BLaER1 treated with 17β-estradiol and CSF1 and Interleukin-3, amounts not matched to agents 10 nM and 100 nM (cell line): ENCODE data around the gene HS6ST2.
"Not testable (repeated sequence)": the region's sequence is repeated elsewhere in the genome, so short reads cannot be mapped to it uniquely, and the experiment has no call there.

ENCODE experiments used
- H3K27ac ChIP-seq, 11 experiments: shearing (Covaris generic); formaldehyde crosslinking; 2 replicates each; pipeline ENCODE4 v1.8.1; 2022
- H3K27me3 ChIP-seq, 11 experiments: shearing (Covaris generic); formaldehyde crosslinking; 2 replicates each; pipeline ENCODE4 v1.8.1; 2022
- H3K36me3 ChIP-seq, 11 experiments: shearing (Covaris generic); formaldehyde crosslinking; 2 replicates each; pipeline ENCODE4 v1.8.1; 2022
- H3K4me1 ChIP-seq, 10 experiments: shearing (Covaris generic); formaldehyde crosslinking; 2 replicates each; pipeline ENCODE4 v1.8.1; 2022
- H3K4me2 ChIP-seq, 11 experiments: shearing (Covaris generic); formaldehyde crosslinking; 2 replicates each; pipeline ENCODE4 v1.8.1; 2022
- H3K4me3 ChIP-seq, 10 experiments: shearing (Covaris generic); formaldehyde crosslinking; 2 replicates each; pipeline ENCODE4 v1.8.1; 2022
- H3K9ac ChIP-seq, 11 experiments: shearing (Covaris generic); formaldehyde crosslinking; 2 replicates each; pipeline ENCODE4 v1.8.1; 2022
- H3K9me3 ChIP-seq, 11 experiments: shearing (Covaris generic); formaldehyde crosslinking; replicated peaks in 1 of 11; 2 replicates each; pipeline ENCODE4 v1.8.1; 2022
- H4K20me1 ChIP-seq, 11 experiments: shearing (Covaris generic); formaldehyde crosslinking; 2 replicates each; pipeline ENCODE4 v1.8.1; 2022
- Cebpa-rat ChIP-seq, 11 experiments: shearing (Covaris generic); IDR thresholded peaks; 2 replicates each; pipeline ENCODE4 v1.8.1; 2022

Gene HS6ST2

DNA sequence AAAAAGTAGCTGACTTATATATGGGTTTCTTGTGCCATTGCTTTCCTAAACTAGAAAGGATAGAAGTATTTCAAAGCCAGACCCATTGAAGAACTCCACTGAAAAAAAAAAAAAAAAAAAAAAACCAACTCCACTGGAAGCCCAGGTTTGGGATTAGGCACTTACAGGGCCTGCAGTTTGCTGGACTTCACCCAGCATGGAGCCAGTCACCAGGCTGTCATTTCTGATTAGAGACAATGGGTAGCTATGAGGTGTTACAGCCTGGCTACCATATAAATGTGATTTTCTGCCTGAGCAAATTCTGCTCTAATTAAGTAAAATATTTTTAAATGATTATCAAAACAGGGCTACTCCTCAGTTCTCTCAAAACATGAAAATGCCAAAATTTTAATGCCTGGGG is 49.5 kb downstream of the HS6ST2 start:
- Histone ChIP-seq H3K4me2 (peak overlapping the region in 4 of 11 experiments; percentile 5 to 41 (median 12); a peak in 1 of 22 replicates), H3K27me3 (peaks cover 69 to 98% (median 94%) of the 10 kb centered on the region in 11 experiments), H3K36me3 (peaks cover 0 to 10% (median 6%) of the 10 kb centered on the region in 11 experiments; a peak in 8 of 22 replicates), H3K4me3 (no peak overlapping the region), H3K9me3 (peaks cover 23 to 46% (median 34%) of the 10 kb centered on the region in 11 experiments), H3K27ac (peak overlapping the region in 8 of 11 experiments; percentile 19 to 78 (median 51); a peak in 13 of 22 replicates), H3K9ac (peak overlapping the region in 3 of 11 experiments; percentile 19 to 45 (median 39); a peak in 2 of 22 replicates), H3K4me1 (peaks cover 0 to 9% (median 5%) of the 10 kb centered on the region in 10 experiments; a peak in 3 of 20 replicates), H4K20me1 (no peaks in the 10 kb centered on the region)
- TF ChIP-seq Cebpa-rat (IDR thresholded peaks at IDR 0.05) = no peak

- no peak overlapping the region for H3K27ac ChIP-seq
- H3K36me3 ChIP-seq = no peaks in the 10 kb centered on the region
- no peak for TF ChIP-seq Cebpa-rat (IDR thresholded peaks at IDR 0.05)
- no peak overlapping the region for H3K9ac ChIP-seq
- peaks cover 0 to 11% (median 4%) of the 10 kb centered on the region in 11 experiments; a peak in 4 of 22 replicates for H3K9me3 ChIP-seq
- H3K4me1 ChIP-seq = no peaks in the 10 kb centered on the region
- peaks cover 75 to 99% (median 89%) of the 10 kb centered on the region in 11 experiments for H3K27me3 ChIP-seq
- no peak overlapping the region for H3K4me2 ChIP-seq
- H3K4me3 ChIP-seq = no peak overlapping the region
- H4K20me1 ChIP-seq = no peaks in the 10 kb centered on the region
Observed at GRCh38 chrX:132900633-132901293, 57.7 kb downstream of the HS6ST2 start.

DNA sequence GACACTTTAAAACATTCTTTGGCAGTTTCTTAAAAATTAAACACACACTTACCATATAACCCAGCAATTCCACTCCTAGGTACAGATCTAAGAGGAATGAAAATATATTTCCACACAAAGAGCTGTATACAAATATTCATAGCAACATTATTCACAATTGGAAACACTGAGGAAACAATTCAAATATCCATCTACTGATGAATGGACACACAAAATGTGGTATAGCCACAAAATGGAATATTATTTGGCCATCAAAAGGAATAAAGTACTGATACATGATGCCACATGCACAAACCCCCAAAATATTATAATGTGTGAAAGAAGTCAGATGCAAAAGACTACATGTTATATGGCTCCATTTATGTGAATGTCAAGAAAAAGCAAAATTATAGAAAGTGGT is 70.9 kb downstream of the HS6ST2 start:
- H3K4me2 ChIP-seq = no peak overlapping the region
- peaks cover 21 to 73% (median 61%) of the 10 kb centered on the region in 11 experiments; a peak in 21 of 22 replicates for H3K27me3 ChIP-seq
- no peak overlapping the region for H3K27ac ChIP-seq
- no peaks in the 10 kb centered on the region for H3K36me3 ChIP-seq
- no peaks in the 10 kb centered on the region for H4K20me1 ChIP-seq
- no peak for TF ChIP-seq Cebpa-rat (IDR thresholded peaks at IDR 0.05)
- H3K9me3 ChIP-seq = peaks cover 10 to 74% (median 25%) of the 10 kb centered on the region in 11 experiments; a peak in 18 of 22 replicates
- no peak overlapping the region for H3K4me3 ChIP-seq
- H3K4me1 ChIP-seq = no peaks in the 10 kb centered on the region
- no peak overlapping the region for H3K9ac ChIP-seq

- Histone ChIP-seq H3K36me3 (no peaks in the 10 kb centered on the region), H3K4me1 (0 out of 20 replicates have a peak, but pooled peaks cover 0 to 2% (median 0%) of the 10 kb centered on the region in 10 experiments), H3K27ac (no peak overlapping the region), H3K27me3 (peaks cover 30 to 66% (median 57%) of the 10 kb centered on the region in 11 experiments), H3K9me3 (peaks cover 7 to 40% (median 17%) of the 10 kb centered on the region in 11 experiments; a peak in 18 of 22 replicates), H3K9ac (no peak overlapping the region), H3K4me2 (no peak overlapping the region), H3K4me3 (no peak overlapping the region), H4K20me1 (no peaks in the 10 kb centered on the region)
- TF ChIP-seq Cebpa-rat (IDR thresholded peaks at IDR 0.05) = no peak
Observed at GRCh38 chrX:132883358-132883915, 75.0 kb downstream of the HS6ST2 start.

DNA sequence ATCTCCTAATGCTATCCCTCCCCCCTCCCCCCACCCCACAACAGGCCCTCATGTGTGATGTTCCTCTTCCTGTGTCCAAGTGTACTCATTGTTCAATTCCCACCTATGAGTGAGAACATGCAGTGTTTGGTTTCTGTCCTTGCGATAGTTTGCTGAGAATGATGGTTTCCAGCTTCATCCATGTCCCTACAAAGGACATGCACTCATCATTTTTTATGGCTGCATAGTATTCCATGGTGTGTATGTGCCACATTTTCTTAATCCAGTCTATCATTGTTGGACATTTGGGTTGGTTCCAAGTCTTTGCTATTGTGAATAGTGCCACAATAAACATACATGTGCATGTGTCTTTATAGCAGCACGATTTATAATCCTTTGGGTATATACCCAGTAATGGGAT is 77.7 kb downstream of the HS6ST2 start:
- not testable (repeated sequence) for H3K27ac ChIP-seq, H4K20me1 ChIP-seq, H3K36me3 ChIP-seq, H3K4me2 ChIP-seq, H3K9ac ChIP-seq, H3K4me3 ChIP-seq, H3K4me1 ChIP-seq
- H3K27me3 ChIP-seq = peaks cover 44 to 68% (median 67%) of the 10 kb centered on the region in 11 experiments
- peaks cover 0 to 16% (median 4%) of the 10 kb centered on the region in 11 experiments; a peak in 4 of 22 replicates for H3K9me3 ChIP-seq

DNA sequence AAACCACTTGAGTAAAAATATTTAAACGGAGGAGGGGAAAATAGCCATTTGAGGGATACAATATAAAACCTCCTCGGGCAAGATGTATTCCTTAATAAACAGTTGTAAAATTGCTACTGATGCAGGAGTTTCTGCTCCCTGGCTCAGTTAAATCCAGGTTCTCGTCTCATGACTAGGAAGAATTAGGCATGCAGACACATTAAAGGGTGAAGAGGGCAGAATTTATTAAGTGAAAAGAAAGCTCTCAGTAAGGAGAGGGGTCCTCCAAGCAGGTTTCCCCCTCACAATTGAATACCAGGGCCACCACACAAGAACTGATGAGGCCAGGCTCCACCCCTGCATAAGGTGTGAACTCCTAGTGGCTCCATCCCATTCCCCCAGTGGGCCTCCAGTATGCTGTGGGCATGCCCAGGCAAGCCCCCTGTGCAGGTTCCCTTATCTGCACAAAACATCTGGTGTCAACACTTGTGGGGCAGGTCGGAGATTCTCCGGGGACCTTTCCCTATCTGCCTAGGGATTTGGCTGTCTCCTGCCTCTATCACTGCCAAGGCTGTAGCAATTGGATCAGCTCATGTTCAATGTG is 80.4 kb downstream of the HS6ST2 start:
- TF ChIP-seq Cebpa-rat (IDR thresholded peaks at IDR 0.05) = no peak
- Histone ChIP-seq H3K4me3 (no peak overlapping the region), H3K27me3 (peaks cover 66 to 73% (median 71%) of the 10 kb centered on the region in 11 experiments), H3K9me3 (peaks cover 0 to 5% (median 0%) of the 10 kb centered on the region in 11 experiments; a peak in 1 of 22 replicates), H4K20me1 (peaks cover 0 to 12% (median 0%) of the 10 kb centered on the region in 11 experiments; a peak in 2 of 22 replicates), H3K9ac (no peak overlapping the region), H3K27ac (peak overlapping the region in 3 of 11 experiments; percentile 9 to 34 (median 14); a peak in 2 of 22 replicates), H3K4me1 (peaks cover 0 to 8% (median 0%) of the 10 kb centered on the region in 10 experiments; a peak in 3 of 20 replicates), H3K36me3 (no peaks in the 10 kb centered on the region), H3K4me2 (peak overlapping the region in 3 of 11 experiments; percentile 3 to 12 (median 5); a peak in 2 of 22 replicates)

DNA sequence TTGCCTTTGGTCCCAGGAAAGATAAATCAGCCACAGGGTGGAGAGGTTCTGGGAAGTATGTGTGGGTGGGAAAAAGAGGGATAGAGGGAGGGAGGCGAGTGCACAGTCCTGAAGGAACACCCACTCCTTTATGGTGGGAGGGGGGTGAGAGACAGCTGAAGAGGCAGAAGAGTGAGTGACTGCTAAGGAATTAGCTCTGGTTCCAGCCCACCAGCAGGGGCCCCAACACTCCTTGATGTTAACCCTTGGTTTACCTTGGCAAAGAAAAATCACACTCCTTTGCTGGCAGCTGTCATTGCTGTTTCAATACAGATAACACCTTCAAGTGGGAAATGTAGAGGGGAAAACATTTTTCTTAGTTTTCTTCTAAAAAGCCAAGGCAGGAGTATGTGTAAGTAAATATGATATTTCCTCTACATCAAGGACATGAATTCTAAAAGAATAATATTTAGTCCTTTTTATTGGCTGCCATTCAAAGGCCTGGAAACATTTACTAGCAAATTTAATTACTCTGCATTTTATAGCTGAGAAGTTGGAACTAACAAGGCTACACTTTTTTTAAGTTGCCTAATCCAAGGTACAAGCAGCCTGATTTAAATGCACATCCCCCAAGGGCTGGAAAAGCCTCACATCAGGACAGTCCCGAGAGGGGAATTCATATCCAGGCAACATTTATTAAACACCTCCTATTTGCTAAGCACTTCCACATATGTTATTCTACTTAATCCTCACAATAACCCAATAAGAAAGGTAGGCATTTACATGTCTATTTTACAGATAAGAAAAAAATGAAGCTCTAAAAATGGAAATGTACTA is 81.7 kb downstream of the HS6ST2 start:
- H3K9ac ChIP-seq = no peak overlapping the region
- no peak for TF ChIP-seq Cebpa-rat (IDR thresholded peaks at IDR 0.05)
- H3K9me3 ChIP-seq = 0 out of 22 replicates have a peak, but pooled peaks cover 0 to 1% (median 0%) of the 10 kb centered on the region in 11 experiments
- no peak overlapping the region for H3K4me2 ChIP-seq
- H3K4me1 ChIP-seq = peaks cover 0 to 8% (median 0%) of the 10 kb centered on the region in 10 experiments; a peak in 3 of 20 replicates
- H3K4me3 ChIP-seq = no peak overlapping the region
- H3K27ac ChIP-seq = no peak overlapping the region
- H4K20me1 ChIP-seq = peaks cover 0 to 12% (median 0%) of the 10 kb centered on the region in 11 experiments; a peak in 2 of 22 replicates
- H3K27me3 ChIP-seq = peaks cover 78 to 86% (median 84%) of the 10 kb centered on the region in 11 experiments
- no peaks in the 10 kb centered on the region for H3K36me3 ChIP-seq
